GM13976 (cell line): Measurements from ENCODE around the gene TRIP10.
A peak's percentile ranks its signal among the peaks of the same experiment; 100 is the strongest.

Experiments used
- DNase-seq: peaks from one replicate; pipeline ENCODE4 v3.0.0; 2012; ENCODE audit warnings: low spot score
- CTCF ChIP-seq: IDR thresholded peaks from 2 replicates; pipeline ENCODE4 v1.5.1; 2012; ENCODE audit warnings: borderline replicate concordance, mild to moderate bottlenecking; ENCODE audit not compliant: insufficient read depth; ENCODE audit errors: extremely low read depth, missing control alignments, control extremely low read depth
- in situ Hi-C: fragments of 300-500 bp; cut with MboI; formaldehyde crosslinking; loops from one replicate; pipeline ENCODE4 v1.12.0; 2022; ENCODE audit warnings: low sequenced_read_pairs, mixed read lengths, inconsistent platforms; ENCODE audit not compliant: unreplicated experiment

The TRIP10 gene

GRCh38 chr19:6739390-6739882 is at the start of gene TRIP10:
Gene TRIP10, plus strand, starts transcription at chr19:6739680. Its CDS starts 82 bp downstream, at chr19:6739762.
- TF ChIP-seq CTCF: no peak
- peak; percentile 97 for DNase-seq
- in situ Hi-C loops: loop anchor here (5.0 kb wide), 1 partner anchor 217 kb away; no protein-coding TSS in a partner anchor

- TF ChIP-seq CTCF: no peak
- no peak for DNase-seq
- in situ Hi-C loops: no loop called here
Measured at GRCh38 chr19:6690160-6690885, 49.2 kb upstream of the TRIP10 start.

GRCh38 chr19:6691342-6691741 is 48.1 kb upstream of the TRIP10 start:
- TF ChIP-seq CTCF: no peak
- in situ Hi-C loops: no loop called here
- DNase-seq: no peak

GRCh38 chr19:6692027-6692426 is 47.5 kb upstream of the TRIP10 start:
- DNase-seq: no peak
- in situ Hi-C loops: no loop called here
- no peak for TF ChIP-seq CTCF

- in situ Hi-C loops: no loop called here
- TF ChIP-seq CTCF: no peak
- no peak for DNase-seq
Measured at GRCh38 chr19:6693056-6693471, 46.4 kb upstream of the TRIP10 start.

GRCh38 chr19:6693681-6694080 is 45.8 kb upstream of the TRIP10 start:
- TF ChIP-seq CTCF: no peak
- DNase-seq: no peak
- in situ Hi-C loops: no loop called here
